Urinary bladder (tissue), 4 donors: ENCODE results near the gene PDE4D. TPM values are rescaled to one million over a fixed set of nuclear protein-coding genes. Genes with fewer than 3 reads are reported as not detected.

Experiments used
- DNase-seq: peaks from one replicate; pipeline ENCODE4 v3.0.0-alpha.2; 2015; ENCODE audit errors: extremely low spot score
- H3K27ac ChIP-seq: one replicate; pipeline ENCODE4 v1.5.1; 2013; ENCODE audit warnings: low read depth, mild to moderate bottlenecking, moderate library complexity
- H3K36me3 ChIP-seq: one replicate; pipeline ENCODE4 v1.6.1; 2013; ENCODE audit warnings: mild to moderate bottlenecking, moderate library complexity; ENCODE audit not compliant: insufficient read depth
- H3K4me1 ChIP-seq: one replicate; pipeline ENCODE4 v1.6.1; 2013; ENCODE audit warnings: mild to moderate bottlenecking, moderate library complexity; ENCODE audit not compliant: insufficient read depth
- H3K4me3 ChIP-seq: one replicate; pipeline ENCODE4 v1.5.1; 2013; ENCODE audit warnings: low read depth, low read length
- WGBS: extraction: QIAGEN DNeasy Blood & Tissue Kit; methylation state at CpG from one replicate; pipeline ENCODE4 v1.1.7; 2013; 5-methylcytosine and 5-hydroxymethylcytosine counted together
- polyA plus RNA-seq: library from polyadenylated mRNA; stranded (reverse); fragments of 200-250 nt; gene quantifications from one replicate; pipeline ENCODE4 v1.2.3, GENCODE V29; 2013
- total RNA-seq: library from RNA; depleted of rRNA; stranded (reverse); fragments of >200 nt; gene quantifications from one replicate; pipeline ENCODE4 v1.2.3, GENCODE V29; 2014
- donor health status: healthy with polysubstance abuse.
- donor health status: healthy.

The PDE4D gene
- total and polyA plus RNA-seq, 2 donors = 27.3 to 253 TPM

GRCh38 chr5:59725392-59725767, 168.1 kb downstream of the PDE4D start:
- H3K27ac ChIP-seq = no peak overlapping the region
- H3K36me3 ChIP-seq = no peaks in the 10 kb centered on the region
- WGBS = 23% methylated on average over 1 of the region's 1 CpG
- DNase-seq = peak; percentile 25
- H3K4me3 ChIP-seq = no peak overlapping the region
- H3K4me1 ChIP-seq = peaks cover 1% of the 10 kb centered on the region

- Histone ChIP-seq H3K36me3 (no peaks in the 10 kb centered on the region), H3K4me3 (no peak overlapping the region), H3K4me1 (peaks cover 1% of the 10 kb centered on the region), H3K27ac (no peak overlapping the region)
- no peak for DNase-seq
- 61% methylated on average over 4 of the region's 4 CpGs for WGBS
Measured at GRCh38 chr5:59724482-59725391, 168.8 kb downstream of the PDE4D start.

- Histone ChIP-seq H3K27ac (no peak overlapping the region), H3K36me3 (no peaks in the 10 kb centered on the region), H3K4me3 (no peak overlapping the region), H3K4me1 (peaks cover 1% of the 10 kb centered on the region)
- DNase-seq = no peak
- 82% methylated on average over 2 of the region's 2 CpGs for WGBS
Measured at GRCh38 chr5:59722874-59723273, 170.7 kb downstream of the PDE4D start.

GRCh38 chr5:59721741-59722140, 171.8 kb downstream of the PDE4D start:
- peaks cover 1% of the 10 kb centered on the region for H3K4me1 ChIP-seq

GRCh38 chr5:59720063-59720462, 173.5 kb downstream of the PDE4D start:
- Histone ChIP-seq H3K4me1 (peaks cover 1% of the 10 kb centered on the region), H3K36me3 (no peaks in the 10 kb centered on the region), H3K27ac (no peak overlapping the region), H3K4me3 (no peak overlapping the region)
- DNase-seq = no peak
- WGBS = 100% methylated on average over 1 of the region's 1 CpG

More at GRCh38 chr5:59721741-59722140, 171.8 kb downstream of the PDE4D start:
- Histone ChIP-seq H3K36me3 (no peaks in the 10 kb centered on the region), H3K4me3 (no peak overlapping the region), H3K27ac (no peak overlapping the region)
- 93% methylated on average over 3 of the region's 3 CpGs for WGBS
- no peak for DNase-seq

- no peaks in the 10 kb centered on the region for H3K4me1 ChIP-seq
- no peaks in the 10 kb centered on the region for H3K36me3 ChIP-seq
- H3K4me3 ChIP-seq = no peak overlapping the region
- WGBS = 42% methylated on average over 1 of the region's 1 CpG
- no peak overlapping the region for H3K27ac ChIP-seq
- no peak for DNase-seq
Measured at GRCh38 chr5:59716966-59717500, 176.5 kb downstream of the PDE4D start.

GRCh38 chr5:59716029-59716428, 177.5 kb downstream of the PDE4D start:
- 89% methylated on average over 9 of the region's 9 CpGs for WGBS
- Histone ChIP-seq H3K27ac (no peak overlapping the region), H3K36me3 (no peaks in the 10 kb centered on the region), H3K4me3 (no peak overlapping the region), H3K4me1 (no peaks in the 10 kb centered on the region)
- DNase-seq = no peak

- 97% methylated on average over 5 of the region's 5 CpGs for WGBS
- H3K4me1 ChIP-seq = no peaks in the 10 kb centered on the region
- H3K4me3 ChIP-seq = no peak overlapping the region
- DNase-seq = no peak
- no peak overlapping the region for H3K27ac ChIP-seq
- H3K36me3 ChIP-seq = no peaks in the 10 kb centered on the region
Measured at GRCh38 chr5:59715228-59715627, 178.3 kb downstream of the PDE4D start.

- Histone ChIP-seq H3K36me3 (no peaks in the 10 kb centered on the region), H3K4me1 (no peaks in the 10 kb centered on the region), H3K4me3 (no peak overlapping the region), H3K27ac (no peak overlapping the region)
- 89% methylated on average over 6 of the region's 6 CpGs for WGBS
- DNase-seq = no peak
Measured at GRCh38 chr5:59713498-59713844, 180.1 kb downstream of the PDE4D start.

- WGBS = 89% methylated on average over 6 of the region's 6 CpGs
- no peak overlapping the region for H3K4me3 ChIP-seq
- H3K27ac ChIP-seq = no peak overlapping the region
- no peaks in the 10 kb centered on the region for H3K36me3 ChIP-seq
- no peak for DNase-seq
- H3K4me1 ChIP-seq = no peaks in the 10 kb centered on the region
Measured at GRCh38 chr5:59712836-59713497, 180.6 kb downstream of the PDE4D start.

GRCh38 chr5:59711310-59711709, 182.2 kb downstream of the PDE4D start:
- Histone ChIP-seq H3K36me3 (no peaks in the 10 kb centered on the region), H3K27ac (no peak overlapping the region), H3K4me3 (no peak overlapping the region), H3K4me1 (no peaks in the 10 kb centered on the region)
- DNase-seq = no peak
- 69% methylated on average over 1 of the region's 1 CpG for WGBS

GRCh38 chr5:59709846-59710245, 183.7 kb downstream of the PDE4D start:
- Histone ChIP-seq H3K36me3 (no peaks in the 10 kb centered on the region), H3K27ac (no peak overlapping the region), H3K4me3 (no peak overlapping the region), H3K4me1 (no peaks in the 10 kb centered on the region)
- DNase-seq = peak; percentile 21
- 12% methylated on average over 2 of the region's 2 CpGs for WGBS

- WGBS = 21% methylated on average over 4 of the region's 4 CpGs
- Histone ChIP-seq H3K27ac (peak overlapping the region; percentile 73), H3K4me3 (no peak overlapping the region), H3K36me3 (no peaks in the 10 kb centered on the region), H3K4me1 (no peaks in the 10 kb centered on the region)
- no peak for DNase-seq
Measured at GRCh38 chr5:59709346-59709821, 184.1 kb downstream of the PDE4D start.

GRCh38 chr5:59704936-59705335, 188.6 kb downstream of the PDE4D start:
- Histone ChIP-seq H3K4me3 (no peak overlapping the region), H3K4me1 (peaks cover under 1% of the 10 kb centered on the region), H3K27ac (peak overlapping the region; percentile 16), H3K36me3 (no peaks in the 10 kb centered on the region)
- WGBS = 32% methylated on average over 1 of the region's 1 CpG
- DNase-seq = peak; percentile 31
